HG02759 (cell line): ENCODE data around the gene PRMT3.
"Not testable (repeated sequence)": the region's sequence is repeated elsewhere in the genome, so short reads cannot be mapped to it uniquely, and the experiment has no call there.

Experiments
- ATAC-seq: cut with Tn5 transposase; IDR thresholded peaks from one replicate; pipeline ENCODE4 v1.9.1; 2021; ENCODE audit warnings: mild to moderate bottlenecking, moderate library complexity; ENCODE audit not compliant: unreplicated experiment

PRMT3 gene

GRCh38 chr11:20497124-20497792, 109.7 kb downstream of the PRMT3 start:
- no peak for ATAC-seq

- ATAC-seq, result peak; percentile 66
These were observed 113.7 kb downstream of the PRMT3 start for GRCh38 chr11:20501252-20501651.

GRCh38 chr11:20501971-20502370, 114.5 kb downstream of the PRMT3 start:
- ATAC-seq, result no peak

GRCh38 chr11:20511982-20512381, 124.5 kb downstream of the PRMT3 start:
- no peak for ATAC-seq

- ATAC-seq, result no peak
These were observed 125.4 kb downstream of the PRMT3 start for GRCh38 chr11:20512869-20513268.

GRCh38 chr11:20518323-20518834, 130.9 kb downstream of the PRMT3 start:
- no peak for ATAC-seq

- no peak for ATAC-seq
These were observed 135.0 kb downstream of the PRMT3 start for GRCh38 chr11:20522536-20522935.

GRCh38 chr11:20529757-20530156, 142.2 kb downstream of the PRMT3 start:
- no peak for ATAC-seq

- ATAC-seq, result peak; percentile 62
These were observed 143.6 kb downstream of the PRMT3 start for GRCh38 chr11:20530942-20531703.

GRCh38 chr11:20535271-20535881, 147.9 kb downstream of the PRMT3 start:
- ATAC-seq, result no peak

- no peak for ATAC-seq
These were observed 148.8 kb downstream of the PRMT3 start for GRCh38 chr11:20536365-20536764.

GRCh38 chr11:20536784-20537183, 149.3 kb downstream of the PRMT3 start:
- ATAC-seq, result no peak

- no peak for ATAC-seq
These were observed 154.0 kb downstream of the PRMT3 start for GRCh38 chr11:20541503-20541902.

- ATAC-seq, result no peak
These were observed 157.2 kb downstream of the PRMT3 start for GRCh38 chr11:20544603-20545237.

GRCh38 chr11:20547411-20547810, 159.9 kb downstream of the PRMT3 start:
- no peak for ATAC-seq

- no peak for ATAC-seq
These were observed 163.6 kb downstream of the PRMT3 start for GRCh38 chr11:20551096-20551495.

- no peak for ATAC-seq
These were observed 168.3 kb downstream of the PRMT3 start for GRCh38 chr11:20555783-20556182.

- not testable (repeated sequence) for ATAC-seq
These were observed 168.9 kb downstream of the PRMT3 start for GRCh38 chr11:20556396-20556795.

- no peak for ATAC-seq
These were observed 171.2 kb downstream of the PRMT3 start for GRCh38 chr11:20558741-20559140.
